ENCODE results near the gene MCU. TPM values are rescaled to one million over a fixed set of nuclear protein-coding genes. Genes with fewer than 3 reads are reported as not detected.

The MCU gene
- total RNA-seq, 1 experiment from 2014 or later, result 26.8 TPM

- CTCF ChIA-PET, result no interaction called here
- Histone ChIP-seq H3K4me2 (ENCODE audit: low read length) (no peak overlapping the region), H3K9me3 (ENCODE audit: control insufficient read depth in 1 of 2, insufficient read depth in 1 of 2, low read depth in 1 of 2, low read length in 2 of 2) (no peaks in the 10 kb centered on the region), H4K20me1 (ENCODE audit: insufficient read depth) (no peaks in the 10 kb centered on the region), H3K27me3 (ENCODE audit: insufficient read depth, low read length) (no peaks in the 10 kb centered on the region), H3K36me3 (ENCODE audit: control insufficient read depth in 1 of 2, insufficient read depth in 2 of 2, low read length in 2 of 2) (no peaks in the 10 kb centered on the region), H3K27ac (ENCODE audit: low read depth, low read length) (no peak overlapping the region), H3K79me2 (ENCODE audit: insufficient read depth, low read length) (no peaks in the 10 kb centered on the region), H3K9me2 (ENCODE audit: insufficient read depth) (no peaks in the 10 kb centered on the region), H2AFZ (ENCODE audit: low read depth, low read length, poor library complexity, severe bottlenecking) (no peak overlapping the region), H3K4me3 (replicated peaks in 1 of 2; ENCODE audit: low read depth in 1 of 2, low read length in 2 of 2) (no peak overlapping the region), H3K9ac (ENCODE audit: low read length) (no peak overlapping the region), H3K4me1 (ENCODE audit: control insufficient read depth in 1 of 2, insufficient read depth in 2 of 2, low read length in 2 of 2) (no peaks in the 10 kb centered on the region)
- DNase-seq (ENCODE audit: low read depth, low spot score) (no peak), ATAC-seq (no peak)
- no TSS peak for BruUV-seq (replicated peaks)
- intact Hi-C loops (cut with micrococcal nuclease), result no loop called here
- POLR2A ChIA-PET, result no interaction called here
- RAD21 ChIA-PET (ENCODE audit: low non-redundant PET in 1 of 2, low total read pairs in 2 of 2, uncharacterized antibody in 2 of 2, unreplicated experiment in 2 of 2), result no interaction called here
- no peak for TF ChIP-seq CEBPB (IDR thresholded peaks at IDR 0.05; ENCODE audit: low read depth)
- no peak for TF ChIP-seq POLR2AphosphoS5 (IDR thresholded peaks at IDR 0.05; ENCODE audit: low read depth, low read length)
- no peak for TF ChIP-seq EZH2phosphoT487 (IDR thresholded peaks at IDR 0.05; ENCODE audit: borderline replicate concordance)
- TF ChIP-seq SP1 (IDR thresholded peaks at IDR 0.05; ENCODE audit: low read depth), result no peak
- no peak for TF ChIP-seq EGR1 (IDR thresholded peaks at IDR 0.05; ENCODE audit: low read depth)
- TF ChIP-seq SIN3A (IDR thresholded peaks at IDR 0.05; ENCODE audit: low read depth), result no peak
- TF ChIP-seq ATF3 (IDR thresholded peaks at IDR 0.05), result no peak
- no peak for TF ChIP-seq CTCF (IDR thresholded peaks at IDR 0.05 in 2 of 3, conservative IDR thresholded peaks at IDR 0.05 in 1 of 3; ENCODE audit: borderline replicate concordance in 1 of 3, insufficient read depth in 1 of 3, low read depth in 2 of 3, low read length in 2 of 3)
- no peak for TF ChIP-seq CBX3 (IDR thresholded peaks at IDR 0.05; ENCODE audit: low read depth)
- no peak for TF ChIP-seq ZBTB33 (IDR thresholded peaks at IDR 0.05; ENCODE audit: extremely low read depth, insufficient replicate concordance, low read length)
These were observed 232.4 kb downstream of the MCU start for GRCh38 chr10:72924351-72924750.

Data from HCT116 (cell line).